ENCODE measurements around the gene PCGF3. TPM values are rescaled to one million over a fixed set of nuclear protein-coding genes. Genes with fewer than 3 reads are reported as not detected.

PCGF3 gene
- total and polyA plus RNA-seq, 9 donors: 38.9 to 79.4 (median 56.1) TPM

DNA sequence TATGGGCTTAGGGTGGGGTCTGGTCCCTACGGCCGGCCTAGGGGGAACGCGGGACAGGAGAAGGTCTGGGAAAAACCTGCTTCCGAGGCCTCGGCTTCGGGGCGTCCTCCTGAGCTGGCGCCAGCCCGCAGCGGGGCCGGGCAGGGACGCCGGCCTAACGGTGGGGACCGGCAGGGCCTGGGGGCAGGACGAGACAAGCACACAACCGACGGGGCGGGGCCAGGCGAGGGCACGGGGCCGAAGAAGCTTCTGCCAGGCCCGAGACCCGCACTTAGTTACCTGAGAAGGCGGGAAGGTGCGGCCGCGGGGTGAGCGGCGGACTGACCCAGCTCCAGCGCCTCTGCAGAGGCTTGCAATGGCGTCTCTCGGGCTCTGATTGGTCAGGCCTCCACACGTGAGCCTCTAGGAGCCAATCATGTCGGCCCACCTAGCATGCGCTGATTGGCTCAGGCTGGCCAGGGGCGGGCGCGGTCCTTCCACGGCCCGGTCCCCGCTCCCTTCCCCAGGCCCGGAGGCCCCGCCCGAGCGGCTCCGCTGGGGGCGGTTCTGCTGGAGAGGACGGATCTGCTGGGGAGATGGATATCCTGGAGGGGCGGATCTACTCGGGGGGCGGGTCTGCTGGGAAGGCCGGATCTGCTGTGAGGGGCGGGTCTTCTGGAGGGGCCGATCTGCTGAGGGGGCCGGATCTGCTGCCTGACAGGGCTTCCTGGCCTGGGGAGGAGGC is 76.0 kb downstream of the PCGF3 start:
- under 1% methylated on average over 52 of the region's 57 CpGs for WGBS (ENCODE audit: insufficient coverage)

GRCh38 chr4:784401-785331 is 79.0 kb downstream of the PCGF3 start:
- H3K4me3 ChIP-seq (ENCODE audit: low read length): no peak overlapping the region
- no peaks in the 10 kb centered on the region for H3K9me3 ChIP-seq (replicated peaks; ENCODE audit: control insufficient read depth, low read depth, low read length)
- H3K27ac ChIP-seq (ENCODE audit: low read length): no peak overlapping the region
- DNase-seq: no peak
- WGBS (ENCODE audit: insufficient coverage): 55% methylated on average over 56 of the region's 57 CpGs
- peaks cover 39% of the 10 kb centered on the region for H3K4me1 ChIP-seq (ENCODE audit: control insufficient read depth, insufficient read depth, low read length)
- peaks cover 51% of the 10 kb centered on the region for H3K27me3 ChIP-seq (ENCODE audit: control insufficient read depth, insufficient read depth, low read length)
- peaks cover 8% of the 10 kb centered on the region for H3K36me3 ChIP-seq (ENCODE audit: control insufficient read depth, insufficient read depth, low read length)

More for the DNA sequence above, 76.0 kb downstream of the PCGF3 start:
- peak; percentile 100 for DNase-seq
- peak overlapping the region; percentile 100 for H3K4me3 ChIP-seq (ENCODE audit: low read length)
- H3K36me3 ChIP-seq (ENCODE audit: control insufficient read depth, insufficient read depth, low read length): peaks cover 29% of the 10 kb centered on the region
- H3K27me3 ChIP-seq (ENCODE audit: control insufficient read depth, insufficient read depth, low read length): peaks cover 26% of the 10 kb centered on the region
- peak overlapping the region; percentile 94 for H3K27ac ChIP-seq (ENCODE audit: low read length)
- peaks cover 38% of the 10 kb centered on the region for H3K4me1 ChIP-seq (ENCODE audit: control insufficient read depth, insufficient read depth, low read length)
- no peaks in the 10 kb centered on the region for H3K9me3 ChIP-seq (replicated peaks; ENCODE audit: control insufficient read depth, low read depth, low read length)

- Histone ChIP-seq H3K4me1 (ENCODE audit: control insufficient read depth, insufficient read depth, low read length) (peaks cover 37% of the 10 kb centered on the region), H3K36me3 (ENCODE audit: control insufficient read depth, insufficient read depth, low read length) (peaks cover under 1% of the 10 kb centered on the region), H3K27me3 (ENCODE audit: control insufficient read depth, insufficient read depth, low read length) (peaks cover 52% of the 10 kb centered on the region), H3K9me3 (replicated peaks; ENCODE audit: control insufficient read depth, low read depth, low read length) (no peaks in the 10 kb centered on the region), H3K4me3 (ENCODE audit: low read length) (no peak overlapping the region), H3K27ac (ENCODE audit: low read length) (no peak overlapping the region)
- DNase-seq: no peak
- WGBS (ENCODE audit: insufficient coverage): 5% methylated on average over 41 of the region's 57 CpGs
Measured at GRCh38 chr4:785332-786073, 79.9 kb downstream of the PCGF3 start.

GRCh38 chr4:786074-786741 is 80.6 kb downstream of the PCGF3 start:
- no peaks in the 10 kb centered on the region for H3K9me3 ChIP-seq (replicated peaks; ENCODE audit: control insufficient read depth, low read depth, low read length)
- H3K4me3 ChIP-seq (ENCODE audit: low read length): peak overlapping the region; percentile 8
- DNase-seq: no peak
- H3K4me1 ChIP-seq (ENCODE audit: control insufficient read depth, insufficient read depth, low read length): peaks cover 32% of the 10 kb centered on the region
- H3K27me3 ChIP-seq (ENCODE audit: control insufficient read depth, insufficient read depth, low read length): peaks cover 57% of the 10 kb centered on the region
- WGBS (ENCODE audit: insufficient coverage): 1% methylated on average over 58 of the region's 72 CpGs
- no peaks in the 10 kb centered on the region for H3K36me3 ChIP-seq (ENCODE audit: control insufficient read depth, insufficient read depth, low read length)
- H3K27ac ChIP-seq (ENCODE audit: low read length): no peak overlapping the region

DNA sequence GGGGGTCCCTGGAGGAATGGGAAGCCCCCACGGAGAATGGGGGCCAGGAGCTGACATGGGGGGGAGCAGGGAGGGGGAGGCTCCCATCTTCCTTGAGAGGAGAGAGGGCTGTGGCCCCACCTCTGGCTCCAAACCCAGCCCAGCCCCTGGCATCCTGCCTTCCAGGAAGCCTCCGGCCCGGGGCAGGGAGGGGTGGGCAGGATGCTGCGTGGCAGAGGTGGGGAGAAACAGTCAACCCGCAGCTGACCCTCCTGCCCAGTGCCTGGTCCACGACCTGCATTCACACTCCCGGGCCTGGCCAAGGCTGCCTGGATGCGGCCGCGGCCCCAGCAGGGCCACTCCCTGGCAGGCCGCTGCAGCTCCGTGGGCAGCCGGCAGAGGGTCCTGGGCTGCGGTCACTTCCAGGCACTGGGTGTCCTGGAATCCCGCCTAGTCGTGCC is 81.2 kb downstream of the PCGF3 start:
- Histone ChIP-seq H3K27ac (ENCODE audit: low read length) (no peak overlapping the region), H3K4me3 (ENCODE audit: low read length) (no peak overlapping the region), H3K9me3 (replicated peaks; ENCODE audit: control insufficient read depth, low read depth, low read length) (no peaks in the 10 kb centered on the region), H3K27me3 (ENCODE audit: control insufficient read depth, insufficient read depth, low read length) (peaks cover 64% of the 10 kb centered on the region), H3K4me1 (ENCODE audit: control insufficient read depth, insufficient read depth, low read length) (peaks cover 33% of the 10 kb centered on the region), H3K36me3 (ENCODE audit: control insufficient read depth, insufficient read depth, low read length) (no peaks in the 10 kb centered on the region)
- DNase-seq: no peak
- WGBS (ENCODE audit: insufficient coverage): 49% methylated on average over 11 of the region's 16 CpGs

DNA sequence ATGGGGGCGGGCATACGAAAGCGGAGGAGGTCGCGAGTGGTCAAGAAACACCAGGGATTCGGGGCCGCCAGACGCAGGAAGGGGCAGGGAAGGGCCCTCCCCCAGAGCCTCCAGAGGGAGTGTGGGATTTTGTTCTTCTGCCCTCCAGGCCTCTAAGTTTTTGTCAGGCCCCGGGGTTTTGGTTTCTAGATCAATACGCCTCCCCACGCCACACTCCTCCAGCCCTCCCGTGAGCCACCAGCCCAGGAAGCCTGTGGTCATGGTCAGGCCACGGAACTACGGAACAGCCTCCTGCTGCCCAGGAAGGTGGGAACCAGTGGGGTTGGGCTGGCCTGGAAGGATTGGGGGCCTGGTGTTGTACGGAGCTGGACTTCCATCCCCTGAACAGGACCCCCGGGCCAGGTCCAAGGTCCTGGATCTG is 81.9 kb downstream of the PCGF3 start:
- Histone ChIP-seq H3K9me3 (replicated peaks; ENCODE audit: control insufficient read depth, low read depth, low read length) (no peaks in the 10 kb centered on the region), H3K27me3 (ENCODE audit: control insufficient read depth, insufficient read depth, low read length) (peaks cover 71% of the 10 kb centered on the region), H3K4me3 (ENCODE audit: low read length) (no peak overlapping the region), H3K4me1 (ENCODE audit: control insufficient read depth, insufficient read depth, low read length) (peaks cover 33% of the 10 kb centered on the region), H3K36me3 (ENCODE audit: control insufficient read depth, insufficient read depth, low read length) (no peaks in the 10 kb centered on the region), H3K27ac (ENCODE audit: low read length) (no peak overlapping the region)
- WGBS (ENCODE audit: insufficient coverage): 63% methylated on average over 10 of the region's 16 CpGs
- no peak for DNase-seq

DNA sequence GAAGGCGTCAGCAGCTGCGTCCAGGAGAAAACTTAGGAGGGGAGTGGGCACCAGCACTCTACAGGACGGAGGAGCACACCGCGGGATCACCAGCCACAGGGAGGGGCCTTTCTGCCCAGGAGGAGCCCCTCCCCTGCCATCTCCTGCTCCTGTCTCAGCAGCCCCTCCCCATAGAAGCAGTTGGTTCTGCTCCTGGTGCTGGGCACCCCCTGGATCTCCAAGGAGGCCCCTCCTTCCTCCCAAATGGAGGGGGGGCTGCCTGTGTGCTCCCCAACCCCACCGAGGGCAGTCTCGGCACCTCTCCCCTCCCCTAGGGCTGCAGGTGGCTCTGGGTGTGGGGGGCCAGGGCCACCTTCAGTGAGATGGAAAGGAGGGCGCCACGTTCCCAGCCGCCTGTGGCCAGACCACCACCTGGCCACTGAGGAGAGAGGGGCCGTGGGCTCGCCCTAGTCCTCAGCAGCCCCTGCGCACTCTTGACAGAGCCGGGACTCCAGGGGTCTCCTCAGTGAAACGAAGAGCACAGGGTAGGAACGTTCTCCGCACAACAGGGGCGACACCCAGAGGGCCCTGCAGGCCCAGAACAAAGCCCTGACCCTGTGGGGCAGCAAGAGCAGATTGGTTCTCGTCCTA is 82.5 kb downstream of the PCGF3 start:
- Histone ChIP-seq H3K27me3 (ENCODE audit: control insufficient read depth, insufficient read depth, low read length) (peaks cover 77% of the 10 kb centered on the region), H3K36me3 (ENCODE audit: control insufficient read depth, insufficient read depth, low read length) (no peaks in the 10 kb centered on the region), H3K4me3 (ENCODE audit: low read length) (no peak overlapping the region), H3K4me1 (ENCODE audit: control insufficient read depth, insufficient read depth, low read length) (peaks cover 33% of the 10 kb centered on the region), H3K9me3 (replicated peaks; ENCODE audit: control insufficient read depth, low read depth, low read length) (no peaks in the 10 kb centered on the region), H3K27ac (ENCODE audit: low read length) (no peak overlapping the region)
- WGBS (ENCODE audit: insufficient coverage): 80% methylated on average over 17 of the region's 19 CpGs
- no peak for DNase-seq

DNA sequence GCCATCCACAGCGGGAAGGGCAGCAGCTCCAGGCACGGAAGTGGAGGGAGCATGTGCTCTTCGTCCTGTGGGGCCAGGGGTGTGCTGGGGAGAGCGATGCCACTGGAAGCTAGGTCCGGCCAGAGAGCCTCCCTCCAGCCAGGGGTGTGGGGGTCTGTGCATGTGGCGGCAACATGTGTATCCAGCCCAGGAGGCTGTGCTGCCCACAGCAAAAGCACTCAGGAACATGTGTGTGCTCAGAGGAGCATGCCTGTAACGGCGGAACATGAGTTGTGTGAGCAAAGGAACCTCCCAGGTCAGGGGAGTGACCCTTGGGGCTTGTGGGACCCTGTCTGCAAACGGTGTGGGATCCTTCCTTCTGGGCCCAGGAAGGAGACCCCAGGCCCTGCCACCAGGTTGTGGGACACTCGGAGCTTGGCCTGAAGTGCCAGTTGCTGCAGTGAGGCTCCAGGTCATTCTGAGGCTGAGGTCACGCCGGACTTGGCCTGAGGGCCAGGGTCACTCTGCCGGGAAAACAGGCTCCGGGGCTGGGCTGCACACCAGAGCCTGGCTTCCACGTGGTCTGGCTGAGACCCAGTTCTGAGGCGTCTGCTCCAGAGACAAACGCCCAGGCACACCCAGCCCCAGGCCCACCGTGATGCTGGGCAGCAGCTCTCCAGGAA is 83.1 kb downstream of the PCGF3 start:
- H3K4me1 ChIP-seq (ENCODE audit: control insufficient read depth, insufficient read depth, low read length): peaks cover 33% of the 10 kb centered on the region
- no peaks in the 10 kb centered on the region for H3K9me3 ChIP-seq (replicated peaks; ENCODE audit: control insufficient read depth, low read depth, low read length)
- no peaks in the 10 kb centered on the region for H3K36me3 ChIP-seq (ENCODE audit: control insufficient read depth, insufficient read depth, low read length)
- H3K27ac ChIP-seq (ENCODE audit: low read length): no peak overlapping the region
- no peak overlapping the region for H3K4me3 ChIP-seq (ENCODE audit: low read length)
- DNase-seq: no peak
- peaks cover 83% of the 10 kb centered on the region for H3K27me3 ChIP-seq (ENCODE audit: control insufficient read depth, insufficient read depth, low read length)
- WGBS (ENCODE audit: insufficient coverage): 55% methylated on average over 18 of the region's 18 CpGs

All from muscle of leg (tissue), 11 donors.